Measurements from ENCODE around the gene RRP8.
A peak's percentile ranks its signal among the peaks of the same experiment; 100 is the strongest.

RRP8 gene

GRCh38 chr11:6635082-6635932 is 31.9 kb upstream of the RRP8 start:
- Histone ChIP-seq H4K91ac (ENCODE audit: low read depth, low read length, poor library complexity) (no peak overlapping the region), H2BK12ac (ENCODE audit: low read length) (no peak overlapping the region), H3K4me3 (ENCODE audit: low read length in 2 of 2) (no peak overlapping the region), H3K36me3 (replicated peaks in 1 of 2; ENCODE audit: control insufficient read depth in 2 of 2, insufficient read depth in 2 of 2, low read length in 2 of 2) (peaks cover 8 to 84% of the 10 kb centered on the region in 2 donors), H2AK5ac (ENCODE audit: low read depth, low read length) (no peak overlapping the region), H2BK120ac (ENCODE audit: low read depth, low read length) (no peak overlapping the region), H2BK15ac (ENCODE audit: low read length) (no peak overlapping the region), H3K79me1 (ENCODE audit: low read depth, low read length) (no peaks in the 10 kb centered on the region), H3K27ac (replicated peaks; ENCODE audit: low read length) (no peak overlapping the region), H3K23ac (ENCODE audit: low read depth, low read length, poor library complexity) (no peak overlapping the region), H2BK5ac (ENCODE audit: low read length) (no peak overlapping the region), H3K4ac (ENCODE audit: low read length) (no peak overlapping the region), H4K8ac (ENCODE audit: low read depth, low read length) (no peak overlapping the region), H3K4me1 (ENCODE audit: control insufficient read depth in 2 of 2, insufficient read depth in 1 of 2, low read depth in 1 of 2, low read length in 2 of 2) (peaks cover 5 to 10% of the 10 kb centered on the region in 2 donors), H3K27me3 (ENCODE audit: control insufficient read depth in 3 of 3, insufficient read depth in 3 of 3, low read depth in 1 of 3, low read length in 3 of 3) (peaks cover 0 to 13% (median 0%) of the 10 kb centered on the region in 3 experiments), H3K9me3 (replicated peaks in 1 of 2; ENCODE audit: control insufficient read depth in 2 of 2, insufficient read depth in 1 of 2, low read depth in 1 of 2, low read length in 2 of 2) (no peaks in the 10 kb centered on the region), H3K4me2 (ENCODE audit: insufficient read depth, low read length, poor library complexity, severe bottlenecking) (no peak overlapping the region), H3K9ac (ENCODE audit: low read depth, low read length, poor library complexity) (no peak overlapping the region), H2AFZ (ENCODE audit: low read length) (peak overlapping the region; percentile 13), H3K14ac (ENCODE audit: low read length) (no peak overlapping the region), H3K18ac (ENCODE audit: low read length) (no peak overlapping the region)
- no CpG with 5 or more reads among the region's 10 CpGs for WGBS, 2 donors (ENCODE audit: extremely low coverage in 2 of 2, insufficient read length in 2 of 2, insufficient replicate concordance in 1 of 2)
- DNase-seq (ENCODE audit: low spot score): no peak

GRCh38 chr11:6634534-6634933 is 31.1 kb upstream of the RRP8 start:
- no peak overlapping the region for H2BK12ac ChIP-seq (ENCODE audit: low read length)
- H3K4ac ChIP-seq (ENCODE audit: low read length): no peak overlapping the region
- H3K9me3 ChIP-seq (replicated peaks in 1 of 2; ENCODE audit: control insufficient read depth in 2 of 2, insufficient read depth in 1 of 2, low read depth in 1 of 2, low read length in 2 of 2): peaks cover 0 to 3% of the 10 kb centered on the region in 2 donors
- peaks cover 3 to 81% of the 10 kb centered on the region in 2 donors for H3K36me3 ChIP-seq (replicated peaks in 1 of 2; ENCODE audit: control insufficient read depth in 2 of 2, insufficient read depth in 2 of 2, low read length in 2 of 2)
- H4K8ac ChIP-seq (ENCODE audit: low read depth, low read length): no peak overlapping the region
- no peak overlapping the region for H2BK5ac ChIP-seq (ENCODE audit: low read length)
- H3K27ac ChIP-seq (replicated peaks; ENCODE audit: low read length): no peak overlapping the region
- no peak overlapping the region for H2BK120ac ChIP-seq (ENCODE audit: low read depth, low read length)
- H3K4me1 ChIP-seq (ENCODE audit: control insufficient read depth in 2 of 2, insufficient read depth in 1 of 2, low read depth in 1 of 2, low read length in 2 of 2): peaks cover 10% of the 10 kb centered on the region in 2 donors
- H3K9ac ChIP-seq (ENCODE audit: low read depth, low read length, poor library complexity): no peak overlapping the region
- no peak overlapping the region for H3K23ac ChIP-seq (ENCODE audit: low read depth, low read length, poor library complexity)
- H3K27me3 ChIP-seq (ENCODE audit: control insufficient read depth in 3 of 3, insufficient read depth in 3 of 3, low read depth in 1 of 3, low read length in 3 of 3): peaks cover 0 to 20% (median 3%) of the 10 kb centered on the region in 3 experiments
- H2AFZ ChIP-seq (ENCODE audit: low read length): no peak overlapping the region
- no peak overlapping the region for H3K14ac ChIP-seq (ENCODE audit: low read length)
- no CpG with 5 or more reads among the region's 1 CpG for WGBS, 2 donors (ENCODE audit: extremely low coverage in 2 of 2, insufficient read length in 2 of 2, insufficient replicate concordance in 1 of 2)
- H3K18ac ChIP-seq (ENCODE audit: low read length): no peak overlapping the region
- DNase-seq (ENCODE audit: low spot score): no peak
- H3K79me1 ChIP-seq (ENCODE audit: low read depth, low read length): peaks cover 1% of the 10 kb centered on the region
- H2AK5ac ChIP-seq (ENCODE audit: low read depth, low read length): no peak overlapping the region
- no peak overlapping the region for H4K91ac ChIP-seq (ENCODE audit: low read depth, low read length, poor library complexity)
- H3K4me2 ChIP-seq (ENCODE audit: insufficient read depth, low read length, poor library complexity, severe bottlenecking): no peak overlapping the region
- no peak overlapping the region for H2BK15ac ChIP-seq (ENCODE audit: low read length)
- no peak overlapping the region for H3K4me3 ChIP-seq (ENCODE audit: low read length in 2 of 2)

- Histone ChIP-seq H3K9ac (ENCODE audit: low read depth, low read length, poor library complexity) (no peak overlapping the region), H4K8ac (ENCODE audit: low read depth, low read length) (no peak overlapping the region), H3K9me3 (replicated peaks in 1 of 2; ENCODE audit: control insufficient read depth in 2 of 2, insufficient read depth in 1 of 2, low read depth in 1 of 2, low read length in 2 of 2) (peaks cover 0 to 4% of the 10 kb centered on the region in 2 donors), H3K4me3 (ENCODE audit: low read length in 2 of 2) (no peak overlapping the region), H2BK5ac (ENCODE audit: low read length) (peak overlapping the region; percentile 1), H3K14ac (ENCODE audit: low read length) (no peak overlapping the region), H3K4me1 (ENCODE audit: control insufficient read depth in 2 of 2, insufficient read depth in 1 of 2, low read depth in 1 of 2, low read length in 2 of 2) (peaks cover 10 to 11% of the 10 kb centered on the region in 2 donors), H2BK15ac (ENCODE audit: low read length) (no peak overlapping the region), H3K4me2 (ENCODE audit: insufficient read depth, low read length, poor library complexity, severe bottlenecking) (no peak overlapping the region), H4K91ac (ENCODE audit: low read depth, low read length, poor library complexity) (no peak overlapping the region), H3K36me3 (replicated peaks in 1 of 2; ENCODE audit: control insufficient read depth in 2 of 2, insufficient read depth in 2 of 2, low read length in 2 of 2) (peaks cover 2 to 82% of the 10 kb centered on the region in 2 donors), H3K79me1 (ENCODE audit: low read depth, low read length) (peaks cover 2% of the 10 kb centered on the region), H2BK12ac (ENCODE audit: low read length) (no peak overlapping the region), H2AFZ (ENCODE audit: low read length) (no peak overlapping the region), H3K18ac (ENCODE audit: low read length) (no peak overlapping the region), H2AK5ac (ENCODE audit: low read depth, low read length) (no peak overlapping the region), H3K27ac (replicated peaks; ENCODE audit: low read length) (no peak overlapping the region), H2BK120ac (ENCODE audit: low read depth, low read length) (no peak overlapping the region), H3K4ac (ENCODE audit: low read length) (no peak overlapping the region), H3K27me3 (ENCODE audit: control insufficient read depth in 3 of 3, insufficient read depth in 3 of 3, low read depth in 1 of 3, low read length in 3 of 3) (peaks cover 0 to 24% (median 3%) of the 10 kb centered on the region in 3 experiments), H3K23ac (ENCODE audit: low read depth, low read length, poor library complexity) (peak overlapping the region; percentile 25)
- WGBS, 2 donors (ENCODE audit: extremely low coverage in 2 of 2, insufficient read length in 2 of 2, insufficient replicate concordance in 1 of 2): no CpG with 5 or more reads among the region's 16 CpGs
- no peak for DNase-seq (ENCODE audit: low spot score)
Observed at GRCh38 chr11:6633422-6634408, 30.3 kb upstream of the RRP8 start.

Measured in neuronal stem cell (in vitro differentiated cells).